ENCODE results near the gene ELOVL1. TPM values are rescaled to one million over a fixed set of nuclear protein-coding genes. Genes with fewer than 3 reads are reported as not detected.

The ELOVL1 gene
- total and polyA plus RNA-seq, 2 of the 13 experiments (the other 11 are each of a cell fraction or from before 2014, with no cell fraction given) = 55.2 to 77.4 TPM

DNA sequence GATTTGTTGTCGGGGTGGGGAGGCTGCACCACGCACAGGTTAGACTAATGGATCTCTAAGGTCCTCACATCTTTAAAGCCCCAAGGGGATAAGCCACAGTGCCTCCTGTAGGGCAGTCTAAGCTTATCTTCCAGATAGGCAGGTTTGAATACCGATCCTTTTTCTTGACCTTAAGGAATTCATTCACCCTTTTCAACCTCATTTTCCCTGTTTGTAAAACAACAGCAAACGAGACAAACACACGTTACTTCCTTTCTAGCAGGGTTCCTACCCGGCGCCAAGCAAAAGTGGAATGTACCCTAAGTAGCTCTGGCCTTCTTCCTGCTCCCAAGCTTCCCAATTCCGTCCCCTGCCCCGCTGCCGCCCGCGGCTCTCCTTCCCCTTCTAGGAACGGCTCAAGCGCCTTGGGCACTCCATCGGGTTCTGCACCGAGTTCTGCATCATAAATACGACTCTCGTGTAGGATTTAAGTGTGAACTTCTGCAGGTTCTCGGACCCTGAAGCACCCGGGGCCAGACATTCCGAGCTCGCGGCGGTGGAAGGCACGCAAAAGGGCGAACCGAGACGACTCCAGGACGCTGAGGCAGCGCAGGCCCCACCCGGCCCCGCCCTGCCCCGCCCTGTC lies 9.6 kb downstream of the ELOVL1 start (continued):
- TF ChIP-seq IRF1 (CRISPR knock-in tag; IDR thresholded peaks at IDR 0.05; ENCODE audit: low read depth) = no peak
- TF ChIP-seq ZNF12 (CRISPR knock-in tag; IDR thresholded peaks at IDR 0.05) = 0 out of 2 replicates have a peak, but pooled peaks have one; percentile 16
- TF ChIP-seq TFDP1 (CRISPR knock-in tag; IDR thresholded peaks at IDR 0.05; ENCODE audit: borderline replicate concordance) = no peak
- no peak for TF ChIP-seq ZNF33B (CRISPR knock-in tag; IDR thresholded peaks at IDR 0.05)
- no peak for TF ChIP-seq ZNF550 (CRISPR knock-in tag; IDR thresholded peaks at IDR 0.05; ENCODE audit: borderline replicate concordance)
- no peak for TF ChIP-seq PRMT3 (CRISPR knock-in tag; IDR thresholded peaks at IDR 0.05; ENCODE audit: borderline replicate concordance, low read depth)
- TF ChIP-seq CBFB (CRISPR knock-in tag; IDR thresholded peaks at IDR 0.05) = no peak
- TF ChIP-seq GZF1 (CRISPR knock-in tag; IDR thresholded peaks at IDR 0.05) = no peak
- TF ChIP-seq ZBTB21 (CRISPR knock-in tag; IDR thresholded peaks at IDR 0.05) = no peak
- no peak for TF ChIP-seq CBX2 (IDR thresholded peaks at IDR 0.05; ENCODE audit: low read depth, low read length)
- TF ChIP-seq CBX2 (CRISPR knock-in tag; IDR thresholded peaks at IDR 0.05; ENCODE audit: low read depth) = no peak
- no peak for TF ChIP-seq ARID2 (CRISPR knock-in tag; IDR thresholded peaks at IDR 0.05; ENCODE audit: borderline replicate concordance)
- no peak for TF ChIP-seq SOX5 (CRISPR knock-in tag; IDR thresholded peaks at IDR 0.05; ENCODE audit: borderline replicate concordance)
- TF ChIP-seq CTCF (CRISPR knock-in tag; IDR thresholded peaks at IDR 0.05) = peak; percentile 63
- no peak for TF ChIP-seq SCMH1 (CRISPR knock-in tag; IDR thresholded peaks at IDR 0.05; ENCODE audit: borderline replicate concordance)
- TF ChIP-seq MAZ (IDR thresholded peaks at IDR 0.05; ENCODE audit: borderline replicate concordance, low read depth, low read length) = 0 out of 2 replicates have a peak, but pooled peaks have one; percentile 28
- no peak for TF ChIP-seq MAZ (CRISPR knock-in tag; IDR thresholded peaks at IDR 0.05; ENCODE audit: low read depth)
- TF ChIP-seq ZSCAN21 (CRISPR knock-in tag; IDR thresholded peaks at IDR 0.05; ENCODE audit: borderline replicate concordance) = no peak
- no peak for TF ChIP-seq MATR3 (CRISPR knock-in tag; IDR thresholded peaks at IDR 0.05)
- no peak for TF ChIP-seq TOE1 (CRISPR knock-in tag; IDR thresholded peaks at IDR 0.05)
- TF ChIP-seq ZNF784 (CRISPR knock-in tag; IDR thresholded peaks at IDR 0.05; ENCODE audit: borderline replicate concordance) = no peak
- no peak for TF ChIP-seq ZMYM2 (CRISPR knock-in tag; IDR thresholded peaks at IDR 0.05)
- no peak for TF ChIP-seq SP4 (CRISPR knock-in tag; IDR thresholded peaks at IDR 0.05)
- TF ChIP-seq ATAD3A (CRISPR knock-in tag; IDR thresholded peaks at IDR 0.05) = no peak
- TF ChIP-seq CSRNP2 (CRISPR knock-in tag; conservative IDR thresholded peaks at IDR 0.05; ENCODE audit: low read depth) = no peak
- TF ChIP-seq SMAD1 (CRISPR knock-in tag; IDR thresholded peaks at IDR 0.05; ENCODE audit: borderline replicate concordance, low read depth) = no peak
